ENCODE data around the gene TMEM229B.

The TMEM229B gene

DNA sequence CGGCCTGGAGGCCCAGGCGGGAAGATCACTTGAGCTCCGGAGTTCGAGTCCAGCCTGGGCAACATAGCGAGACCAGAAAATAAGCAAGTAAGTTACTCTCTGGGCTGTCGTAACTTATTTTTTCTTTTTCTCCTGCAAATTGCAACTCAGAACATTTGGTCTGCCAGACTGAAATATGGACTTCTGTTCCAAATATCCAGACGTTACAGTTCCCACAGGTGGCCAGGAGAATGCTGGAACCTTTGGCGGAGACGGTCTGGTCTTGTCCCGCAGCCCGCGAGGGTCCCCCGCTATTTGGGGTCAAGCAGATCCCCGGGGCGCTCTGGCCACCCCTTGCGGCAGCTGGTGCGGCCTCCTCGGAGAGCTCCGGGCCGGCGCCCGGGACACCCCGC lies 44.1 kb upstream of the TMEM229B start:
- peak overlapping the region; percentile 44 for H3K4me3 ChIP-seq (ENCODE audit: low read depth, low read length)
- in situ Hi-C loops (cut with HindIII; ENCODE audit: low sequenced_read_pairs) = no loop called here
- no peak for DNase-seq (ENCODE audit: low read depth, low spot score)
- TF ChIP-seq, protein P1, sequence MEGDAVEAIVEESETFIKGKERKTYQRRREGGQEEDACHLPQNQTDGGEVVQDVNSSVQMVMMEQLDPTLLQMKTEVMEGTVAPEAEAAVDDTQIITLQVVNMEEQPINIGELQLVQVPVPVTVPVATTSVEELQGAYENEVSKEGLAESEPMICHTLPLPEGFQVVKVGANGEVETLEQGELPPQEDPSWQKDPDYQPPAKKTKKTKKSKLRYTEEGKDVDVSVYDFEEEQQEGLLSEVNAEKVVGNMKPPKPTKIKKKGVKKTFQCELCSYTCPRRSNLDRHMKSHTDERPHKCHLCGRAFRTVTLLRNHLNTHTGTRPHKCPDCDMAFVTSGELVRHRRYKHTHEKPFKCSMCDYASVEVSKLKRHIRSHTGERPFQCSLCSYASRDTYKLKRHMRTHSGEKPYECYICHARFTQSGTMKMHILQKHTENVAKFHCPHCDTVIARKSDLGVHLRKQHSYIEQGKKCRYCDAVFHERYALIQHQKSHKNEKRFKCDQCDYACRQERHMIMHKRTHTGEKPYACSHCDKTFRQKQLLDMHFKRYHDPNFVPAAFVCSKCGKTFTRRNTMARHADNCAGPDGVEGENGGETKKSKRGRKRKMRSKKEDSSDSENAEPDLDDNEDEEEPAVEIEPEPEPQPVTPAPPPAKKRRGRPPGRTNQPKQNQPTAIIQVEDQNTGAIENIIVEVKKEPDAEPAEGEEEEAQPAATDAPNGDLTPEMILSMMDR (IDR thresholded peaks at IDR 0.05; ENCODE audit: low read depth, low read length) = no peak

DNA sequence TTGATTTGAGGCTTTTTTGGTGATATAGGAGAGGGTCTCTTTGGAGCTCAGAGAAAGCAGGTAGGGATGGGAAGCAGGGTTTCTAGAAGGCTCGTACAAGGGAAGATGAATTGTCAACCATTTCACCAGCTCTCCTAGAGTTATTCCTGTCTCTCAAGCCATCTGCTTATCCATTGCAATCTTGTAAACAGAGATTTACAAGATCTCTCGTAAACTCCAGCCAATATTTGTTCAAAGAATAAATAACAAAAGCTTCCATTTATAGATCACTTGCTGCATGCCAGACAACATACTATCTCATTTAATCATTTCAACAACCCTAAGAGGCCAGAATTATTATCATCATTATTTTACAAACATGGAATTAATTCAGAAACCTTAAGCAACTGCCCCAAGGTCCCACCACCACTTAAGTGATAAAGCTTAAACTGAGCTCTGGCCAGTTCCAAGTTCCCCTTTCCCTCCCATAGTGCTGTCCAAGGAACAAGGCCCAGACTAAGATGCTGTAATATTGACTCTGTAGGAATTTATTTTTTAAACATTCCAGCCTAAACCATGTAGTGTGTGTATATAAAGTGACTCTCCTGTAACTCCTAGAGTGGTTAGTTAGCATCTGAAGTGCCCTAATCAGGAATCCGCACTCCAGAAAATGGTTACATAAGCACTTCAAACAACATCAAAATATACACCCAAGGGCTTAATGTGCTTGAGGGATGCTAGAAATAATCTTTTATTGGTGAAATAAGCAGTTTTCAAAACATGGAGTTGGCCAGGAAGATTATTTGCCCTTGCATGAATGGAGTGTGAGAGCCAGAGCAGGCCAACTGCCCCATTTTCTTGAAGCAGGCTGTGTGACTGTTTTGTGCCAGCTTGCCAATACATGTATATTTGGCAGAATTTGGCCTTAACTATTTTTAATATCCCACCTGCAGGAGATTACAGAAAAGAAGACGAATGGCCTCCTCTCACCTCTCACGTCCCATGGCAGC lies 41.7 kb upstream of the TMEM229B start:
- in situ Hi-C loops (cut with HindIII; ENCODE audit: low sequenced_read_pairs) = no loop called here
- TF ChIP-seq, protein P1 (IDR thresholded peaks at IDR 0.05; ENCODE audit: low read depth, low read length) = no peak

DNA sequence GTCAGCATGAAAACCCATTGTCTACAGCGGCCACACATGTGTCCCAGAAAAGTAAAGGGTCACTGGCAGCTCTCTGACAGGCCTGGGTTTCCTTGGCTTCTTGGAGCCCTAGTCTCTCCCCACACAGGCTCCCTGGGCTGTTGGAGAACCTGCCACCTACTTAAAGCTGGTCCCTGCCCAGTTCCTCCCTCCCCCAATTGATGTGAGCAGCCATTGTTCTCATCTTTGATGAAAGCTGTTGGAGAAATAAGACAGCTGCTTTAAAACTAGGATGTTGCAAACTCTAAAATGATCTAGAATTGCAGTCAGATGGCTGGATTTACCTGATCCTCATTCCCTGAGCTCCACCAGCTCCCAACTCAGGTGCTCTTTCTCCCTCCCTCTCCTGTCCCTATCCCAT lies 39.8 kb upstream of the TMEM229B start:
- TF ChIP-seq, protein P1 (IDR thresholded peaks at IDR 0.05; ENCODE audit: low read depth, low read length) = no peak

More for the DNA sequence above, 41.7 kb upstream of the TMEM229B start:
- no peak overlapping the region for H3K4me3 ChIP-seq (ENCODE audit: low read depth, low read length)
- no peak for DNase-seq (ENCODE audit: low read depth, low spot score)

DNA sequence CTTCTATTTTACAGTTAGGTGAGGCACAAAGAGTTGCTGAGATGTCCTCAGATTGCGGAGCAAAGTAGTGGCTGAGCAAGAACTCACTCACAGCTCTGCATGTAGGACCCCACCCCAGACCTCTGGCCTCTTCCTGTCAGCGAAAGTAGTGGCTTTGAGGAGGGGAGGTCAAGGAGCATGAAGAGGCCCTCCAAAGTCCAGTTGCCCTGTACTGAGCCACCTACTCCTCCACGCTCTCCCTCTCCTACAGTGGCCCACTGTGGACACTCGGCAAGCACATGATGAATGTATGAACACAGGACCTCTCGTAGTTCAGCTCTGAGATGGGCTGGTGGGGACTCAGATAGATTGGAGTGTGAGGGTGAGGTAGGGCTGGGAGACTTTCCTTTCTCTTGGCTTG lies 39.2 kb upstream of the TMEM229B start:
- TF ChIP-seq, protein P1 (IDR thresholded peaks at IDR 0.05; ENCODE audit: low read depth, low read length) = no peak
- in situ Hi-C loops (cut with HindIII; ENCODE audit: low sequenced_read_pairs) = no loop called here
- DNase-seq (ENCODE audit: low read depth, low spot score) = no peak
- no peak overlapping the region for H3K4me3 ChIP-seq (ENCODE audit: low read depth, low read length)

More for the DNA sequence above, 39.8 kb upstream of the TMEM229B start:
- in situ Hi-C loops (cut with HindIII; ENCODE audit: low sequenced_read_pairs) = no loop called here
- H3K4me3 ChIP-seq (ENCODE audit: low read depth, low read length) = no peak overlapping the region
- DNase-seq (ENCODE audit: low read depth, low spot score) = no peak

DNA sequence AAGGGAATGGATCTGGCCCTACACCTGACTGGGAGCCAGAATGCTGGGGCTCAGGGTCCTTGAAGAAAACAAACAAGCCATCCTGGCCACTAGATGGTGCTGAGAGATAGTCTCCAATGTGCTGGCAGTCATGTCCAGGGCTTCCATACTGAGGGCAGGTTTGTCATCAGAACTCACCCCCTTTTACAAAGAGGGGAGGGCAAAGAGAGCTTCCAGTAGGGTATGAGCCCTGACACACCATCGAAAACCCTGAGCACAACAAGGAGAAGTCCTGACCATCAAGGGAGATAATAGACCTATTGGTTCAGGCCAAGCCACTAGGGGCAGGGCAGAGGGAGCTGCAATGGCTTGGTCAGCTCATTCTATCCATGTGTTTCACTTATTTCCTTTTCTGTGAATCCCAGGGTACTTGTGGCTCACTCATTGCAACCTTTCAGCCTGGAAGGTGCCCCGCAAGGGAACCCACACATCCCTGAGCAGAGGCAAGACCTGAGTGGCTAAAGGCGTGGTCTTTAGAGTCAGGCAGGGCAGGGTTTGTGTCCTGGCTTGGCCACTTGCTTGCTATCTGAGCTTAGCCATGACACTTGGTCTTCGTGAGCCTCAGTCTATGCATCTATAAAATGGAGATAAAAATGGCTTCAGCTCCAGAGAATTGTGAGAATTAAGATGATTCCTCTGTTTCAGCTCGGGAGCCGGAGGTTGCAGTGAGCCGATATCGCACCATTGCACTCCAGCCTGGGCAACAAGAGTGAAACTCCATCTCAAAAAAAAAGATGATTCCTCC lies 38.3 kb upstream of the TMEM229B start:
- no peak overlapping the region for H3K4me3 ChIP-seq (ENCODE audit: low read depth, low read length)
- TF ChIP-seq, protein P1 (IDR thresholded peaks at IDR 0.05; ENCODE audit: low read depth, low read length) = peak; percentile 80
- in situ Hi-C loops (cut with HindIII; ENCODE audit: low sequenced_read_pairs) = no loop called here
- DNase-seq (ENCODE audit: low read depth, low spot score) = peak; percentile 56

DNA sequence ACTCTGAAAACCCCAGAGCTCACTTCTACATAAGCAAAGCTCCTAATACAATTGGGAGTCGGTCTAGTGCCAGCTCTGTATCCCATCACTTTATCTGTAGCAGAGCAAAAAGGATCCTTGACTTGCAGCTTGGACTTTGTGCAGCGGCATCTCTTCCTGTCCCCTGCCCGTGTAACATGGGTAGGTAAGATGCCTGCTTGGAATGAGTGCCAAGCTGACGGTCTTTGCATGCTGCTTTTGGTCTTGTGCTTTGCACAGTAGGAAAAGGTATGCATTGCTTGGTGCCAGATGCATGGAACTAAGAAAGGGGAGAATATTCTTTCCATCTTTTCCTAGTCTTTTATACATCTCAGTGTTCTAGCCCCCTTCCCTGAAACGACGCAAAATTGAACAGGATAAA lies 37.7 kb upstream of the TMEM229B start:
- no peak for DNase-seq (ENCODE audit: low read depth, low spot score)
- TF ChIP-seq, protein P1 (IDR thresholded peaks at IDR 0.05; ENCODE audit: low read depth, low read length) = no peak
- no peak overlapping the region for H3K4me3 ChIP-seq (ENCODE audit: low read depth, low read length)
- in situ Hi-C loops (cut with HindIII; ENCODE audit: low sequenced_read_pairs) = no loop called here

Measured in astrocyte of the spinal cord (primary cell).